WTC11 (cell line): Measurements from ENCODE around the gene NEBL. TPM values are rescaled to one million over a fixed set of nuclear protein-coding genes. Genes with fewer than 3 reads are reported as not detected.

Experiments used
- ATAC-seq: fragments of 200-7000 bp; cut with Tn5 transposase; 2 replicates; pipeline ENCODE4 v1.10.0; 2021; ENCODE audit warnings: mild to moderate bottlenecking, moderate library complexity
- CTCF ChIA-PET: fragments of 300-600 bp; sonication (Branson Sonifier 250); formaldehyde crosslinking; loops from one replicate; lab custom pipeline; 2021; ENCODE audit warnings: antibody characterized with exemption; lab: Charles Lee
- POLR2A ChIA-PET: fragments of 350-600 bp; sonication (Branson Sonifier 250); formaldehyde crosslinking; loops from one replicate; lab custom pipeline; 2021; ENCODE audit warnings: antibody characterized with exemption; lab: Charles Lee
- DNase-seq: peaks from one replicate; pipeline ENCODE4 v3.0.0; 2021; ENCODE audit warnings: low spot score
- H3K27ac Mint-ChIP-seq: 2 replicates; pipeline ENCODE4 v1.8.0; 2021; ENCODE audit warnings: mixed read lengths
- H3K27me3 Mint-ChIP-seq: 2 replicates; pipeline ENCODE4 v1.8.0; 2021; ENCODE audit warnings: low read depth, mild to moderate bottlenecking, moderate library complexity, mixed read lengths
- H3K36me3 Mint-ChIP-seq: 2 replicates; pipeline ENCODE4 v1.8.0; 2021; ENCODE audit warnings: mixed read lengths
- H3K4me1 Mint-ChIP-seq: 2 replicates; pipeline ENCODE4 v1.8.0; 2022; ENCODE audit warnings: mixed read lengths
- H3K4me3 Mint-ChIP-seq: 2 replicates; pipeline ENCODE4 v1.8.0; 2021; ENCODE audit warnings: mild to moderate bottlenecking, moderate library complexity, mixed read lengths
- H3K9me3 Mint-ChIP-seq: 2 replicates; pipeline ENCODE4 v1.8.0; 2021; ENCODE audit warnings: mixed read lengths
- FOXJ3 ChIP-seq: sonication (generic); formaldehyde crosslinking; IDR thresholded peaks from 2 replicates; pipeline ENCODE4 v1.9.0; 2021; ENCODE audit warnings: missing genetic modification reagents, mild to moderate bottlenecking, borderline replicate concordance
- JAZF1 ChIP-seq: fragments of 250-450 bp; sonication (Bioruptor Pico); IDR thresholded peaks from 2 replicates; pipeline ENCODE4 v1.9.0; 2021; ENCODE audit warnings: moderate library complexity, mild to moderate bottlenecking, inconsistent platforms
- NFATC4 ChIP-seq: fragments of 250-450 bp; sonication (Bioruptor Pico); IDR thresholded peaks from 2 replicates; pipeline ENCODE4 v1.9.0; 2021; ENCODE audit warnings: mild to moderate bottlenecking
- RORB ChIP-seq: fragments of 250-450 bp; sonication (Bioruptor Pico); IDR thresholded peaks from 2 replicates; pipeline ENCODE4 v1.9.0; 2021; ENCODE audit warnings: mild to moderate bottlenecking
- SMAD4 ChIP-seq: sonication (generic); formaldehyde crosslinking; IDR thresholded peaks from 2 replicates; pipeline ENCODE4 v1.8.0; 2022; ENCODE audit warnings: mild to moderate bottlenecking, missing genetic modification reagents
- SOX15 ChIP-seq: fragments of 250-450 bp; sonication (Bioruptor Pico); IDR thresholded peaks from 2 replicates; pipeline ENCODE4 v1.9.0; 2021; ENCODE audit warnings: mild to moderate bottlenecking
- TP53 ChIP-seq: sonication (generic); formaldehyde crosslinking; IDR thresholded peaks from 2 replicates; pipeline ENCODE4 v1.8.1; 2023; ENCODE audit warnings: mild to moderate bottlenecking, missing genetic modification reagents
- ZNF121 ChIP-seq: sonication (generic); formaldehyde crosslinking; IDR thresholded peaks from 2 replicates; pipeline ENCODE4 v1.8.0; 2023; ENCODE audit warnings: missing genetic modification reagents
- ZNF263 ChIP-seq: sonication (generic); formaldehyde crosslinking; IDR thresholded peaks from 2 replicates; pipeline ENCODE4 v1.8.1; 2022; ENCODE audit warnings: low read depth, mild to moderate bottlenecking, moderate library complexity, missing genetic modification reagents
- ZNF396 ChIP-seq: fragments of 250-450 bp; sonication (Bioruptor Pico); IDR thresholded peaks from 2 replicates; pipeline ENCODE4 v1.8.0; 2021; ENCODE audit warnings: mild to moderate bottlenecking, moderate library complexity, borderline replicate concordance
- ZNF423 ChIP-seq: fragments of 250-450 bp; sonication (Bioruptor Pico); IDR thresholded peaks from 2 replicates; pipeline ENCODE4 v2.1.2; 2022; ENCODE audit warnings: mild to moderate bottlenecking, moderate library complexity
- total RNA-seq: library from RNA; stranded (reverse); gene quantifications from 3 replicates; pipeline ENCODE4 v1.2.3, GENCODE V29; 2021
- TF ChIP-seq, protein P1 (sequence below): sonication (generic); formaldehyde crosslinking; IDR thresholded peaks from 2 replicates; pipeline ENCODE4 v1.8.1; 2023; ENCODE audit warnings: mild to moderate bottlenecking, missing genetic modification reagents, moderate library complexity
- TF ChIP-seq, protein P2 (sequence below): sonication (generic); formaldehyde crosslinking; IDR thresholded peaks from 2 replicates; pipeline ENCODE4 v1.8.0; 2022; ENCODE audit warnings: mild to moderate bottlenecking, missing genetic modification reagents
- TF ChIP-seq, protein P3 (sequence below): sonication (generic); formaldehyde crosslinking; IDR thresholded peaks from 2 replicates; pipeline ENCODE4 v1.8.0; 2023; ENCODE audit warnings: missing genetic modification reagents
- TF ChIP-seq, protein P4 (sequence below): sonication (generic); formaldehyde crosslinking; IDR thresholded peaks from 2 replicates; pipeline ENCODE4 v1.8.0; 2022; ENCODE audit warnings: mild to moderate bottlenecking, missing genetic modification reagents
- TF ChIP-seq, protein P5 (sequence below): fragments of 250-450 bp; sonication (Bioruptor Pico); IDR thresholded peaks from 2 replicates; pipeline ENCODE4 v1.8.0; 2021; ENCODE audit warnings: mild to moderate bottlenecking
- TF ChIP-seq, protein P6 (sequence below): fragments of 250-450 bp; sonication (Bioruptor Pico); IDR thresholded peaks from 2 replicates; pipeline ENCODE4 v1.9.0; 2021; ENCODE audit warnings: mild to moderate bottlenecking
- TF ChIP-seq, protein P7 (sequence below): sonication (generic); formaldehyde crosslinking; IDR thresholded peaks from 2 replicates; pipeline ENCODE4 v1.8.1; 2022; ENCODE audit warnings: mild to moderate bottlenecking, moderate library complexity, missing genetic modification reagents
- TF ChIP-seq, protein P8 (sequence below): sonication (generic); formaldehyde crosslinking; IDR thresholded peaks from 2 replicates; pipeline ENCODE4 v1.8.1; 2023; ENCODE audit warnings: mild to moderate bottlenecking, missing genetic modification reagents, moderate library complexity
- TF ChIP-seq, protein P9 (sequence below): sonication (generic); formaldehyde crosslinking; IDR thresholded peaks from 2 replicates; pipeline ENCODE4 v1.8.1; 2023; ENCODE audit warnings: mild to moderate bottlenecking, missing genetic modification reagents, borderline replicate concordance

NEBL gene
- total RNA-seq, 1 experiment from 2014 or later: 8.9 TPM

DNA sequence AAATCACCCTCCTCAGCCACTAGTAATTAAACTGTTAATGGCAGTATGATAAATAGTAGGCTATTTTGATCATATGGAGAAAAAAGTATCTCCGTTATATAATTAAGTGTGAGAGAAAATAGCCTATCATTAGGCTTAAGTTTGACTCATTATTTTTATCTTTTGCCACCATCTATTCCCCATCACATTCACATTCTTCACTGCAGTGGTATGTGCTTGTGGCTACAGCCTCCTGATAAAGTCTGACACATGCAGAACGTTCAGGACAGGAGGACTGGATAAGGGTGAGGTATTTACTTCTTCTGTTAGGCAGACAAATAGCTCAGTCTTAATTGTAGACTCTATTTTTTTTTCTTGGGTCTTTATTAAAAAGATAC lies 5.8 kb downstream of the NEBL start (continued):
- TF ChIP-seq, protein P1, sequence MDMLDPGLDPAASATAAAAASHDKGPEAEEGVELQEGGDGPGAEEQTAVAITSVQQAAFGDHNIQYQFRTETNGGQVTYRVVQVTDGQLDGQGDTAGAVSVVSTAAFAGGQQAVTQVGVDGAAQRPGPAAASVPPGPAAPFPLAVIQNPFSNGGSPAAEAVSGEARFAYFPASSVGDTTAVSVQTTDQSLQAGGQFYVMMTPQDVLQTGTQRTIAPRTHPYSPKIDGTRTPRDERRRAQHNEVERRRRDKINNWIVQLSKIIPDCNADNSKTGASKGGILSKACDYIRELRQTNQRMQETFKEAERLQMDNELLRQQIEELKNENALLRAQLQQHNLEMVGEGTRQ (CRISPR knock-in tag): no peak
- no peak for TF ChIP-seq NFATC4 (CRISPR knock-in tag)
- TF ChIP-seq, protein P2, sequence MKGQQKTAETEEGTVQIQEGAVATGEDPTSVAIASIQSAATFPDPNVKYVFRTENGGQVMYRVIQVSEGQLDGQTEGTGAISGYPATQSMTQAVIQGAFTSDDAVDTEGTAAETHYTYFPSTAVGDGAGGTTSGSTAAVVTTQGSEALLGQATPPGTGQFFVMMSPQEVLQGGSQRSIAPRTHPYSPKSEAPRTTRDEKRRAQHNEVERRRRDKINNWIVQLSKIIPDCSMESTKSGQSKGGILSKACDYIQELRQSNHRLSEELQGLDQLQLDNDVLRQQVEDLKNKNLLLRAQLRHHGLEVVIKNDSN (CRISPR knock-in tag): no peak
- TF ChIP-seq, protein P3, sequence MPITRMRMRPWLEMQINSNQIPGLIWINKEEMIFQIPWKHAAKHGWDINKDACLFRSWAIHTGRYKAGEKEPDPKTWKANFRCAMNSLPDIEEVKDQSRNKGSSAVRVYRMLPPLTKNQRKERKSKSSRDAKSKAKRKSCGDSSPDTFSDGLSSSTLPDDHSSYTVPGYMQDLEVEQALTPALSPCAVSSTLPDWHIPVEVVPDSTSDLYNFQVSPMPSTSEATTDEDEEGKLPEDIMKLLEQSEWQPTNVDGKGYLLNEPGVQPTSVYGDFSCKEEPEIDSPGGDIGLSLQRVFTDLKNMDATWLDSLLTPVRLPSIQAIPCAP (CRISPR knock-in tag): no peak

DNA sequence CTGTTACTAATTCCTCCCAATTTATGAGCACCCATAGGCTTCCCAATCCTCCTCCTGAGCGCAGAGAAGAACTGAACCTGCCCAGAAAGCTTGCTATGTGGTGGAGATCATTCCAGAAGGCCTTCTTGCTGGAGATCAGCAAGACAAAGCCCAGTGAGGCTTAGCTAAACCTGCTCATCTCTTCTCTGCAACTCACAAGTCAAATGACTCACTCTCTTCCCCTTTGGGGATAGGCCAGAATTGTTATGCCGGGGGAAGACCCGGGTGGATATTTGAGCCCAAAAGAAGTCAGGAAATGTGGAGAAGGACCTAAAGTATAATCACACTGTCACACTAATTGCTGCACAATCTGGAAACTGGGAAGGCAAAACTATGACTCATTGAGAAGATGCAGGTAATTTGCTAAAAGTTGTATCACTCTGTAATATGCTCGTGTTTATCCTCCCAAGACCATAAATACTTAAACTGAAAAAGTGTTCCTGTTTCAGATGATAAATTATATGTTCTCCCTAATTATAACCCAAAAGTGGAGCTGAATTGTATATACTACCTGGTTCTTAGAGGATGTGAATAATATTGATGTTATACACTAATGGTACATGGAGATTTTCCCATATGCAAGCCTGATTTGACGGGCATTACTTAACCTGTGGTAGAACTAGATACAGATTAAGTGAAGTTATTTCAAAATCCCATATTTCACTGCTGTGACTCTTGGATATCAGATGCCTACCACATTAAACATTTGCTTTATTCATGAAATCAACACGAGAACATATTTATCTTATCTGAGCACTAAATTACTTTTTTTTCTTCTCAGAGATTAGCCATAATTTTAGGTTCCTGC lies 6.4 kb downstream of the NEBL start:
- H3K27me3 Mint-ChIP-seq: peaks cover 5% of the 10 kb centered on the region
- no peaks in the 10 kb centered on the region for H3K36me3 Mint-ChIP-seq
- POLR2A ChIA-PET: no interaction called here
- peaks cover 3% of the 10 kb centered on the region; the same call in 1 of the 2 replicates for H3K9me3 Mint-ChIP-seq
- ATAC-seq (peak; percentile 77), DNase-seq (no peak)
- no peak overlapping the region for H3K4me3 Mint-ChIP-seq
- no peak for TF ChIP-seq ZNF423 (CRISPR knock-in tag)
- TF ChIP-seq, protein P4, sequence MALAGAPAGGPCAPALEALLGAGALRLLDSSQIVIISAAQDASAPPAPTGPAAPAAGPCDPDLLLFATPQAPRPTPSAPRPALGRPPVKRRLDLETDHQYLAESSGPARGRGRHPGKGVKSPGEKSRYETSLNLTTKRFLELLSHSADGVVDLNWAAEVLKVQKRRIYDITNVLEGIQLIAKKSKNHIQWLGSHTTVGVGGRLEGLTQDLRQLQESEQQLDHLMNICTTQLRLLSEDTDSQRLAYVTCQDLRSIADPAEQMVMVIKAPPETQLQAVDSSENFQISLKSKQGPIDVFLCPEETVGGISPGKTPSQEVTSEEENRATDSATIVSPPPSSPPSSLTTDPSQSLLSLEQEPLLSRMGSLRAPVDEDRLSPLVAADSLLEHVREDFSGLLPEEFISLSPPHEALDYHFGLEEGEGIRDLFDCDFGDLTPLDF (CRISPR knock-in tag): no peak
- no peak for TF ChIP-seq SOX15 (CRISPR knock-in tag)
- TF ChIP-seq, protein P5, sequence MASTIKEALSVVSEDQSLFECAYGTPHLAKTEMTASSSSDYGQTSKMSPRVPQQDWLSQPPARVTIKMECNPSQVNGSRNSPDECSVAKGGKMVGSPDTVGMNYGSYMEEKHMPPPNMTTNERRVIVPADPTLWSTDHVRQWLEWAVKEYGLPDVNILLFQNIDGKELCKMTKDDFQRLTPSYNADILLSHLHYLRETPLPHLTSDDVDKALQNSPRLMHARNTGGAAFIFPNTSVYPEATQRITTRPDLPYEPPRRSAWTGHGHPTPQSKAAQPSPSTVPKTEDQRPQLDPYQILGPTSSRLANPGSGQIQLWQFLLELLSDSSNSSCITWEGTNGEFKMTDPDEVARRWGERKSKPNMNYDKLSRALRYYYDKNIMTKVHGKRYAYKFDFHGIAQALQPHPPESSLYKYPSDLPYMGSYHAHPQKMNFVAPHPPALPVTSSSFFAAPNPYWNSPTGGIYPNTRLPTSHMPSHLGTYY (CRISPR knock-in tag): no peak
- no peak for TF ChIP-seq FOXJ3 (CRISPR knock-in tag)
- no peak for TF ChIP-seq ZNF396 (CRISPR knock-in tag)
- TF ChIP-seq, protein P6, sequence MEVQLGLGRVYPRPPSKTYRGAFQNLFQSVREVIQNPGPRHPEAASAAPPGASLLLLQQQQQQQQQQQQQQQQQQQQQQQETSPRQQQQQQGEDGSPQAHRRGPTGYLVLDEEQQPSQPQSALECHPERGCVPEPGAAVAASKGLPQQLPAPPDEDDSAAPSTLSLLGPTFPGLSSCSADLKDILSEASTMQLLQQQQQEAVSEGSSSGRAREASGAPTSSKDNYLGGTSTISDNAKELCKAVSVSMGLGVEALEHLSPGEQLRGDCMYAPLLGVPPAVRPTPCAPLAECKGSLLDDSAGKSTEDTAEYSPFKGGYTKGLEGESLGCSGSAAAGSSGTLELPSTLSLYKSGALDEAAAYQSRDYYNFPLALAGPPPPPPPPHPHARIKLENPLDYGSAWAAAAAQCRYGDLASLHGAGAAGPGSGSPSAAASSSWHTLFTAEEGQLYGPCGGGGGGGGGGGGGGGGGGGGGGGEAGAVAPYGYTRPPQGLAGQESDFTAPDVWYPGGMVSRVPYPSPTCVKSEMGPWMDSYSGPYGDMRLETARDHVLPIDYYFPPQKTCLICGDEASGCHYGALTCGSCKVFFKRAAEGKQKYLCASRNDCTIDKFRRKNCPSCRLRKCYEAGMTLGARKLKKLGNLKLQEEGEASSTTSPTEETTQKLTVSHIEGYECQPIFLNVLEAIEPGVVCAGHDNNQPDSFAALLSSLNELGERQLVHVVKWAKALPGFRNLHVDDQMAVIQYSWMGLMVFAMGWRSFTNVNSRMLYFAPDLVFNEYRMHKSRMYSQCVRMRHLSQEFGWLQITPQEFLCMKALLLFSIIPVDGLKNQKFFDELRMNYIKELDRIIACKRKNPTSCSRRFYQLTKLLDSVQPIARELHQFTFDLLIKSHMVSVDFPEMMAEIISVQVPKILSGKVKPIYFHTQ (CRISPR knock-in tag): no peak
- TF ChIP-seq, protein P7, sequence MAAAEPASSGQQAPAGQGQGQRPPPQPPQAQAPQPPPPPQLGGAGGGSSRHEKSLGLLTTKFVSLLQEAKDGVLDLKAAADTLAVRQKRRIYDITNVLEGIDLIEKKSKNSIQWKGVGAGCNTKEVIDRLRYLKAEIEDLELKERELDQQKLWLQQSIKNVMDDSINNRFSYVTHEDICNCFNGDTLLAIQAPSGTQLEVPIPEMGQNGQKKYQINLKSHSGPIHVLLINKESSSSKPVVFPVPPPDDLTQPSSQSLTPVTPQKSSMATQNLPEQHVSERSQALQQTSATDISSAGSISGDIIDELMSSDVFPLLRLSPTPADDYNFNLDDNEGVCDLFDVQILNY: no peak
- TF ChIP-seq, protein P8, sequence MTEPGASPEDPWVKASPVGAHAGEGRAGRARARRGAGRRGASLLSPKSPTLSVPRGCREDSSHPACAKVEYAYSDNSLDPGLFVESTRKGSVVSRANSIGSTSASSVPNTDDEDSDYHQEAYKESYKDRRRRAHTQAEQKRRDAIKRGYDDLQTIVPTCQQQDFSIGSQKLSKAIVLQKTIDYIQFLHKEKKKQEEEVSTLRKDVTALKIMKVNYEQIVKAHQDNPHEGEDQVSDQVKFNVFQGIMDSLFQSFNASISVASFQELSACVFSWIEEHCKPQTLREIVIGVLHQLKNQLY (CRISPR knock-in tag): no peak
- TF ChIP-seq TP53 (CRISPR knock-in tag): no peak
- no peak for TF ChIP-seq SMAD4 (CRISPR knock-in tag)
- no peak for TF ChIP-seq RORB (CRISPR knock-in tag)
- TF ChIP-seq JAZF1: no peak
- no peak for TF ChIP-seq ZNF263 (CRISPR knock-in tag)
- TF ChIP-seq, protein P9, sequence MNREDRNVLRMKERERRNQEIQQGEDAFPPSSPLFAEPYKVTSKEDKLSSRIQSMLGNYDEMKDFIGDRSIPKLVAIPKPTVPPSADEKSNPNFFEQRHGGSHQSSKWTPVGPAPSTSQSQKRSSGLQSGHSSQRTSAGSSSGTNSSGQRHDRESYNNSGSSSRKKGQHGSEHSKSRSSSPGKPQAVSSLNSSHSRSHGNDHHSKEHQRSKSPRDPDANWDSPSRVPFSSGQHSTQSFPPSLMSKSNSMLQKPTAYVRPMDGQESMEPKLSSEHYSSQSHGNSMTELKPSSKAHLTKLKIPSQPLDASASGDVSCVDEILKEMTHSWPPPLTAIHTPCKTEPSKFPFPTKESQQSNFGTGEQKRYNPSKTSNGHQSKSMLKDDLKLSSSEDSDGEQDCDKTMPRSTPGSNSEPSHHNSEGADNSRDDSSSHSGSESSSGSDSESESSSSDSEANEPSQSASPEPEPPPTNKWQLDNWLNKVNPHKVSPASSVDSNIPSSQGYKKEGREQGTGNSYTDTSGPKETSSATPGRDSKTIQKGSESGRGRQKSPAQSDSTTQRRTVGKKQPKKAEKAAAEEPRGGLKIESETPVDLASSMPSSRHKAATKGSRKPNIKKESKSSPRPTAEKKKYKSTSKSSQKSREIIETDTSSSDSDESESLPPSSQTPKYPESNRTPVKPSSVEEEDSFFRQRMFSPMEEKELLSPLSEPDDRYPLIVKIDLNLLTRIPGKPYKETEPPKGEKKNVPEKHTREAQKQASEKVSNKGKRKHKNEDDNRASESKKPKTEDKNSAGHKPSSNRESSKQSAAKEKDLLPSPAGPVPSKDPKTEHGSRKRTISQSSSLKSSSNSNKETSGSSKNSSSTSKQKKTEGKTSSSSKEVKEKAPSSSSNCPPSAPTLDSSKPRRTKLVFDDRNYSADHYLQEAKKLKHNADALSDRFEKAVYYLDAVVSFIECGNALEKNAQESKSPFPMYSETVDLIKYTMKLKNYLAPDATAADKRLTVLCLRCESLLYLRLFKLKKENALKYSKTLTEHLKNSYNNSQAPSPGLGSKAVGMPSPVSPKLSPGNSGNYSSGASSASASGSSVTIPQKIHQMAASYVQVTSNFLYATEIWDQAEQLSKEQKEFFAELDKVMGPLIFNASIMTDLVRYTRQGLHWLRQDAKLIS: no peak
- TF ChIP-seq ZNF121 (CRISPR knock-in tag): no peak
- TF ChIP-seq NFATC4 (CRISPR knock-in tag): no peak
- TF ChIP-seq, all 79 proteins: peak for 0
- peaks cover 30% of the 10 kb centered on the region for H3K4me1 Mint-ChIP-seq
- no peak overlapping the region for H3K27ac Mint-ChIP-seq
- CTCF ChIA-PET: no interaction called here
